WERI-Rb-1 (cell line): ENCODE measurements around the gene NSUN7.

Source experiments
- DNase-seq: peaks from one replicate; pipeline ENCODE4 v3.0.0-alpha.2; 2020
- H3K27ac ChIP-seq: fragments of 250-450 bp; sonication (Bioruptor Pico); 2 replicates; pipeline ENCODE4 v1.5.1; 2020; ENCODE audit warnings: mild to moderate bottlenecking, moderate library complexity
- H3K27me3 ChIP-seq: fragments of 250-450 bp; sonication (Bioruptor Pico); 2 replicates; pipeline ENCODE4 v1.5.1; 2021; ENCODE audit warnings: mild to moderate bottlenecking, low read depth, moderate library complexity; ENCODE audit not compliant: insufficient read depth, severe bottlenecking
- H3K36me3 ChIP-seq: fragments of 250-450 bp; sonication (Bioruptor Pico); 2 replicates; pipeline ENCODE4 v1.5.1; 2020; ENCODE audit warnings: mild to moderate bottlenecking, moderate library complexity
- H3K4me3 ChIP-seq: 2 replicates; pipeline ENCODE4 v1.5.1; 2011; ENCODE audit warnings: low read depth, mild to moderate bottlenecking, control low read depth, low read length
- H3K9me3 ChIP-seq: fragments of 250-450 bp; sonication (Bioruptor Pico); 2 replicates; pipeline ENCODE4 v1.5.1; 2021; ENCODE audit warnings: mild to moderate bottlenecking, moderate library complexity; ENCODE audit not compliant: severe bottlenecking
- CTCF ChIP-seq: IDR thresholded peaks from 2 replicates; pipeline ENCODE4 v1.5.1; 2011; ENCODE audit warnings: low read depth, mild to moderate bottlenecking, control low read depth, inconsistent platforms, low read length

The NSUN7 gene

DNA sequence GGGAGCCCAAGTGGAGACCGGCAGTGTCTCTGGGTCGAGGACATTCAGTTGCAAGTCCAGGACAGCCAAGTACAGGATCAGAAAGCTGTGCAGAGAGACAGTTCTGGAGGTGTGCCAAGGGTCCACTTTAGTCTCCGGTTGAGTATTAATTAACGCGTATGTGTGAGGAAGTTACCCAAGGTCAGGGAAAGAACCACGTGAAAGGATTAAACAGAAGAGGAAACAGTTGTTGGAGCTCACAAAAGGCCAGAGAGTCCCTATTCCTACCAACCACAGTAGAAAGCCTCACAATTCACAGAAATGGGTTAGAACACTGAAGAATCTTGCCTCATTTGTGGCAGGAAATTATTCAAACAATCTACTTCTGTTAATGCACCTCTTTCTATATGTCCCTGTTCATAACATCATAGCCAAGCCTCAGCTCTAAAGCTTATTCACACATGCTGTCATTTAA, 17.9 kb upstream of the NSUN7 start:
- no peaks in the 10 kb centered on the region for H3K27me3 ChIP-seq
- peak; percentile 65 for DNase-seq
- no peaks in the 10 kb centered on the region for H3K9me3 ChIP-seq
- H3K36me3 ChIP-seq, result no peaks in the 10 kb centered on the region
- H3K4me3 ChIP-seq, result no peak overlapping the region
- no peak for TF ChIP-seq CTCF
- no peak overlapping the region for H3K27ac ChIP-seq

DNA sequence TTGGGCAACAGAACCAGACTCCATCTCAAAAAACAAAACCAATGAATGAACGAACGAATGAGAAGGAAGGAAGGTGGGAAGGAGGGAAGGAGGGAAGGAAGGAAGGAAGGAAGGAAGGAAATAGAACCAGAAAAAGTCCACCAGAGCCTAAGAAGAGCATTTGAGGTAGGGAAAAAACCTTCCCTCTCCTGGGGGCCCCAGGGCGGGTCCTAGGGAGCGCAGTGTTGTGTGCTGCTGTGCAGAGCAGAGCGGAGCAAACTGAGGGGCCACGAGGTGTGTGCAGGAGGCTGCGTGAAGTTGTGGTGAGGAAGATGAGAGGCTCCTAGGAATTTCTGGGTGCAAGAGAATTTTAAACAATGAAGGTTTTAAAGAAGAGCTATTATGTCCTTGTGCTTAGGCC, 16.0 kb upstream of the NSUN7 start:
- no peak for DNase-seq
- H3K27ac ChIP-seq, result no peak overlapping the region
- no peak overlapping the region for H3K4me3 ChIP-seq
- H3K9me3 ChIP-seq, result no peaks in the 10 kb centered on the region
- H3K27me3 ChIP-seq, result no peaks in the 10 kb centered on the region
- H3K36me3 ChIP-seq, result no peaks in the 10 kb centered on the region
- TF ChIP-seq CTCF, result no peak

DNA sequence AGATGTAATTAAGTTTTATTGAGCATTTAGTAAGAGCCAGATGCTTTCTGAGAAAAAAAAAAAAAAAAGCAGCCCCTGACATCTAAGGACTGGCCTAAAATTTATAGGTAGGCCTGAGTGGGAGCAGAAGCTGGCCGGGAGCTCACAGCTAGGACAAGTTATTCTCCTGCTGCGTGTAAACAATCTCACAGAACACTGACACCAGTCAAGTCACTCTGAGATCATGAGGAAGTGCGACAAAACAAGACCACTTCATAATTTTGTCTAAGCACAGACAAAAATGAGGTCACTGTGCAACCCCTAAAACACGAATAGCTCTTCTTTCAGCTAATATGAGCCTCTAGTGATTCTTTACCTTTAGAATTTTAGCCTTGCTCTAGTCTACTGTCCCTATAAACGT, 15.3 kb upstream of the NSUN7 start:
- Histone ChIP-seq H3K9me3 (no peaks in the 10 kb centered on the region), H3K27ac (no peak overlapping the region), H3K36me3 (no peaks in the 10 kb centered on the region), H3K4me3 (no peak overlapping the region), H3K27me3 (no peaks in the 10 kb centered on the region)
- TF ChIP-seq CTCF, result no peak
- DNase-seq, result no peak

DNA sequence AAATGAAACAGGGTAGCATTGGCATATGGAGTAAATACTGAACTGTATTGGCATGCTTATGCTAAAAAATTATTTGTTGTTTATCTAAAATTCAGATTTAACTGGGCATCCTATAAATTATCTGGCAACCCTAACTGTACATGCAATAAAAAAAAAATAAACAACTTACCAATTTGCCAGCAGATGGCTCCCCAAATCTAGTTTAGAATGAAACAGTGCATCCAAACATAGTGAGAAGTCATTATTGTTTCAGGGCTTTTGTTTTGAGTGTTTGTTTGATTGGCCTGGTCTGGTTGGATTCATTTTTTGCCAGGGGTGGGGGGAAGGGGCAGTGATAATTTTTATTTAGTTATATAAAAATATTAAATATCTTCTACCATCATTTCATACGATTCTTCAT, 12.8 kb upstream of the NSUN7 start:
- Histone ChIP-seq H3K27me3 (no peaks in the 10 kb centered on the region), H3K9me3 (no peaks in the 10 kb centered on the region), H3K27ac (no peak overlapping the region), H3K4me3 (no peak overlapping the region), H3K36me3 (no peaks in the 10 kb centered on the region)
- DNase-seq, result no peak
- TF ChIP-seq CTCF, result peak; percentile 16; the same call in 1 of the 2 replicates

GRCh38 chr4:40737879-40738278, 11.9 kb upstream of the NSUN7 start:
- DNase-seq, result no peak
- no peak overlapping the region for H3K27ac ChIP-seq
- H3K9me3 ChIP-seq, result no peaks in the 10 kb centered on the region
- no peaks in the 10 kb centered on the region for H3K27me3 ChIP-seq
- H3K4me3 ChIP-seq, result no peak overlapping the region
- no peak for TF ChIP-seq CTCF
- H3K36me3 ChIP-seq, result no peaks in the 10 kb centered on the region

DNA sequence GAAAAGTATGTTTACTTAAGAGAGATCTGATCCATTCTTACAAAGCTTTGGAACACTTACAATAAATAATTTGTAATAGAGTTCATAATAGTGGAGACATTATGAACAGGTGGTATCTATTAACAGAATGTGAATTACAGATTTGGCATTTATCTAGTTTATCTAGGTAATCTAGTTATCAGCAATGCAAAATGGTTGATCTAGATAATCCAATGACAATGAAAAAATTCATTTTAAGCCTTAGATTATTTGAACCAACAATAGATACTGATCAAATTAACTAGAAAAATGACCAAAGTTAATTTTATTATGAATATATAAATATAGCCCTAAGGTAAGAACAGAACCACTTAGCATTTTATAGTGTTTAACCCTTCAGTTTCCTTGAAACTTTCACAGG, 10.4 kb upstream of the NSUN7 start:
- Histone ChIP-seq H3K9me3 (no peaks in the 10 kb centered on the region), H3K36me3 (no peaks in the 10 kb centered on the region), H3K27ac (no peak overlapping the region), H3K4me3 (no peak overlapping the region), H3K27me3 (no peaks in the 10 kb centered on the region)
- DNase-seq, result no peak
- no peak for TF ChIP-seq CTCF
